ENCODE data around the gene NRL. TPM values are rescaled to one million over a fixed set of nuclear protein-coding genes. Genes with fewer than 3 reads are reported as not detected.

NRL gene
- total RNA-seq, 1 experiment from 2014 or later = 1.3 TPM

GRCh38 chr14:24095271-24096068, 19.3 kb downstream of the NRL start (continued):
- TF ChIP-seq ARID4B (CRISPR knock-in tag; IDR thresholded peaks at IDR 0.05; ENCODE audit: borderline replicate concordance) (no peak), FOXJ3 (CRISPR knock-in tag; IDR thresholded peaks at IDR 0.05; ENCODE audit: borderline replicate concordance) (no peak), ATF3 (CRISPR knock-in tag; conservative IDR thresholded peaks at IDR 0.05) (no peak), FOXK1 (CRISPR knock-in tag; IDR thresholded peaks at IDR 0.05) (peak; percentile 43; the same call in 1 of the 2 replicates), USF1 (CRISPR knock-in tag; IDR thresholded peaks at IDR 0.05) (peak; percentile 94), CREB1 (CRISPR knock-in tag; IDR thresholded peaks at IDR 0.05) (no peak; the same call in 1 of the 2 replicates), ZNF396 (CRISPR knock-in tag; IDR thresholded peaks at IDR 0.05; ENCODE audit: borderline replicate concordance) (no peak), ATF6 (CRISPR knock-in tag; IDR thresholded peaks at IDR 0.05) (no peak), OVOL2 (CRISPR knock-in tag; IDR thresholded peaks at IDR 0.05; ENCODE audit: borderline replicate concordance) (no peak), ZNF219 (CRISPR knock-in tag; IDR thresholded peaks at IDR 0.05; ENCODE audit: borderline replicate concordance) (no peak), ESRRA (CRISPR knock-in tag; IDR thresholded peaks at IDR 0.05; ENCODE audit: borderline replicate concordance) (no peak), ZBTB43 (CRISPR knock-in tag; IDR thresholded peaks at IDR 0.05) (no peak), CREM (CRISPR knock-in tag; IDR thresholded peaks at IDR 0.05) (no peak), ZNF121 (CRISPR knock-in tag; IDR thresholded peaks at IDR 0.05) (no peak), NR2C2 (CRISPR knock-in tag; IDR thresholded peaks at IDR 0.05) (no peak), MYBL2 (CRISPR knock-in tag; IDR thresholded peaks at IDR 0.05) (no peak), TEAD1 (CRISPR knock-in tag; IDR thresholded peaks at IDR 0.05) (no peak), SMAD4 (CRISPR knock-in tag; IDR thresholded peaks at IDR 0.05) (no peak), AFF4 (CRISPR knock-in tag; IDR thresholded peaks at IDR 0.05; ENCODE audit: borderline replicate concordance) (no peak), NFE2L1 (CRISPR knock-in tag; IDR thresholded peaks at IDR 0.05) (0 out of 2 replicates have a peak, but pooled peaks have one; percentile 78), HMGA2 (CRISPR knock-in tag; IDR thresholded peaks at IDR 0.05) (no peak), TP53 (CRISPR knock-in tag; IDR thresholded peaks at IDR 0.05) (no peak), ZNF512 (CRISPR knock-in tag; IDR thresholded peaks at IDR 0.05; ENCODE audit: borderline replicate concordance) (no peak)
